Smooth muscle cell (in vitro differentiated cells): ENCODE measurements around the gene PLD5. TPM values are rescaled to one million over a fixed set of nuclear protein-coding genes. Genes with fewer than 3 reads are reported as not detected.

Source experiments
- DNase-seq: peaks from one replicate; lab custom pipeline; 2025; ENCODE audit not compliant: unreplicated experiment; lab: John Stamatoyannopoulos, UW
- H2AFZ ChIP-seq: fragments of 200-600 bp; sonication (generic); 2 replicates; pipeline ENCODE4 v1.6.0; 2016; ENCODE audit warnings: antibody characterized with exemption, low read depth, mild to moderate bottlenecking
- H3F3A ChIP-seq: fragments of 200-600 bp; sonication (generic); 2 replicates; pipeline ENCODE4 v1.6.0; 2017; ENCODE audit warnings: antibody characterized with exemption, low read depth
- H3K27ac ChIP-seq: fragments of 200-600 bp; sonication (generic); 2 replicates; pipeline ENCODE4 v1.5.1; 2016; ENCODE audit warnings: low read depth, mild to moderate bottlenecking
- H3K27me3 ChIP-seq: fragments of 200-600 bp; sonication (generic); 2 replicates; pipeline ENCODE4 v1.6.1; 2016; ENCODE audit warnings: low read depth, mild to moderate bottlenecking
- H3K36me3 ChIP-seq: fragments of 200-600 bp; sonication (generic); 2 replicates; pipeline ENCODE4 v1.5.1; 2016; ENCODE audit warnings: low read depth
- H3K4me1 ChIP-seq: fragments of 200-600 bp; sonication (generic); 2 replicates; pipeline ENCODE4 v1.5.1; 2016; ENCODE audit warnings: low read depth
- H3K4me2 ChIP-seq: fragments of 200-600 bp; sonication (generic); 2 replicates; pipeline ENCODE4 v1.6.0; 2016; ENCODE audit warnings: mild to moderate bottlenecking
- H3K4me3 ChIP-seq: fragments of 200-600 bp; sonication (generic); 2 replicates; pipeline ENCODE4 v1.5.1; 2016; ENCODE audit warnings: mild to moderate bottlenecking
- H3K79me2 ChIP-seq: fragments of 200-600 bp; sonication (generic); 2 replicates; pipeline ENCODE4 v1.6.0; 2016; ENCODE audit warnings: low read depth, mild to moderate bottlenecking
- H3K9ac ChIP-seq: fragments of 200-600 bp; sonication (generic); 2 replicates; pipeline ENCODE4 v1.6.0; 2016; ENCODE audit warnings: low read depth
- H3K9me3 ChIP-seq: fragments of 200-600 bp; sonication (generic); replicated peaks from 2 replicates; pipeline ENCODE4 v1.5.1; 2016; ENCODE audit warnings: low read depth
- H4K20me1 ChIP-seq: fragments of 200-600 bp; sonication (generic); 2 replicates; pipeline ENCODE4 v1.6.0; 2016; ENCODE audit warnings: low read depth
- WGBS: methylation state at CpG from one replicate; pipeline ENCODE4 v1.1.7; 2016; ENCODE audit warnings: low lambda C conversion rate; 5-methylcytosine and 5-hydroxymethylcytosine counted together
- polyA plus RNA-seq: library from polyadenylated mRNA; unstranded; fragments of >200 nt; fragmentation: Nextera tagmentation; extraction: Ambion mirVana; gene quantifications from 2 replicates; pipeline ENCODE4 v1.2.1, GENCODE V29; 2016
- total RNA-seq: library from RNA; depleted of rRNA; stranded (reverse); fragments of >200 nt; gene quantifications from 2 replicates; pipeline ENCODE4 v1.2.3, GENCODE V29; 2014
- TF ChIP-seq, protein P1 (sequence below): fragments of 200-600 bp; sonication (generic); IDR thresholded peaks from 2 replicates; pipeline ENCODE4 v1.5.1; 2017; ENCODE audit warnings: borderline replicate concordance, mild to moderate bottlenecking, antibody characterized with exemption; ENCODE audit not compliant: insufficient read depth, poor library complexity, severe bottlenecking

PLD5 gene
- total and polyA plus RNA-seq, 2 experiments from 2014 or later, result 0.25 to 0.27 TPM

DNA sequence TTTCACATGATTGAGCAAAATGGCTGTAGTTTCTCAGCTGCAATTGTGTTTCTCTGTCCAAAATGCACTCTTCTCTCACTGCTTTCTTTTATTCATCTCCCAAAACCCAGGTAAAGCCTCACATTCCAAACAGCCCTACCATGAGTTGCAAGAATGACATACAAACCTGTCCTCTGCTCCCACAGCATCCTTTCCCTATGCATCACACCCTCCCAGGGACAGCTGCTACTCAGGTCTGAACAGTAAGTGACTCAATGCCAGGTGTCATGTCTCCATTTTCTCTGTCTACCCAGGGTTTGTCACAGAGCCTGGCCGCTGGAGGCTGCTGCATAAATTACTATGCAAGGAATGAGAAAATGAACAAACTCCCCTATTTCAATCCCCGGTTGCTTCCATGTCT lies 118.5 kb downstream of the PLD5 start:
- no peaks in the 10 kb centered on the region for H3K4me1 ChIP-seq
- H3K4me3 ChIP-seq, result no peak overlapping the region
- no peak overlapping the region for H2AFZ ChIP-seq
- no peaks in the 10 kb centered on the region for H3K9me3 ChIP-seq
- H3F3A ChIP-seq, result no peaks in the 10 kb centered on the region
- no peaks in the 10 kb centered on the region for H4K20me1 ChIP-seq
- H3K4me2 ChIP-seq, result no peak overlapping the region
- no peak overlapping the region for H3K9ac ChIP-seq
- WGBS, result 73% methylated on average over 2 of the region's 2 CpGs
- no peak for DNase-seq
- H3K27me3 ChIP-seq, result no peaks in the 10 kb centered on the region
- no peaks in the 10 kb centered on the region for H3K36me3 ChIP-seq
- TF ChIP-seq, protein P1, sequence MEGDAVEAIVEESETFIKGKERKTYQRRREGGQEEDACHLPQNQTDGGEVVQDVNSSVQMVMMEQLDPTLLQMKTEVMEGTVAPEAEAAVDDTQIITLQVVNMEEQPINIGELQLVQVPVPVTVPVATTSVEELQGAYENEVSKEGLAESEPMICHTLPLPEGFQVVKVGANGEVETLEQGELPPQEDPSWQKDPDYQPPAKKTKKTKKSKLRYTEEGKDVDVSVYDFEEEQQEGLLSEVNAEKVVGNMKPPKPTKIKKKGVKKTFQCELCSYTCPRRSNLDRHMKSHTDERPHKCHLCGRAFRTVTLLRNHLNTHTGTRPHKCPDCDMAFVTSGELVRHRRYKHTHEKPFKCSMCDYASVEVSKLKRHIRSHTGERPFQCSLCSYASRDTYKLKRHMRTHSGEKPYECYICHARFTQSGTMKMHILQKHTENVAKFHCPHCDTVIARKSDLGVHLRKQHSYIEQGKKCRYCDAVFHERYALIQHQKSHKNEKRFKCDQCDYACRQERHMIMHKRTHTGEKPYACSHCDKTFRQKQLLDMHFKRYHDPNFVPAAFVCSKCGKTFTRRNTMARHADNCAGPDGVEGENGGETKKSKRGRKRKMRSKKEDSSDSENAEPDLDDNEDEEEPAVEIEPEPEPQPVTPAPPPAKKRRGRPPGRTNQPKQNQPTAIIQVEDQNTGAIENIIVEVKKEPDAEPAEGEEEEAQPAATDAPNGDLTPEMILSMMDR, result no peak
- H3K27ac ChIP-seq, result no peak overlapping the region
- no peaks in the 10 kb centered on the region for H3K79me2 ChIP-seq

DNA sequence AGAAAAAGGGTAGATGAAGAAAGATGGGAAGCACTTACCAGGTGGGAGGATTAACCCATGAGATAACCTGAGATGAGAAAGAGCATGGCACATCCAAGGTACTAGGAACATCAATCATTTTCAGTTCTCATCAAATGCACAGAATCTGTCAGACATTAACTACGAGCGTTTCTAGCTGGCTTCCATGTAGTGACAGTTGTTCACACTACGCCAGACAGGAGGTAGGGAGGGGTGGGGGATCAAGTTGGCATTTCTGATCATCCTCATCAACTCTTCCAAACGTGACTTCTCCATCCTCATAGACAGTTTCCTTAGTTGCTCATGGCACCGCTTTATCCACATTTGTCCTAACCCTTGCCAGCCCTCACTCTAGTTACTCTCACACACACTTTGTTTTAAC lies 120.2 kb downstream of the PLD5 start:
- Histone ChIP-seq H3K4me2 (no peak overlapping the region), H3K27me3 (no peaks in the 10 kb centered on the region), H4K20me1 (no peaks in the 10 kb centered on the region), H3K9me3 (no peaks in the 10 kb centered on the region), H3K4me1 (no peaks in the 10 kb centered on the region), H2AFZ (no peak overlapping the region), H3F3A (no peaks in the 10 kb centered on the region), H3K27ac (no peak overlapping the region), H3K4me3 (no peak overlapping the region), H3K36me3 (no peaks in the 10 kb centered on the region), H3K9ac (no peak overlapping the region), H3K79me2 (no peaks in the 10 kb centered on the region)
- TF ChIP-seq, protein P1, result no peak
- no peak for DNase-seq
- 88% methylated on average over 5 of the region's 5 CpGs for WGBS

DNA sequence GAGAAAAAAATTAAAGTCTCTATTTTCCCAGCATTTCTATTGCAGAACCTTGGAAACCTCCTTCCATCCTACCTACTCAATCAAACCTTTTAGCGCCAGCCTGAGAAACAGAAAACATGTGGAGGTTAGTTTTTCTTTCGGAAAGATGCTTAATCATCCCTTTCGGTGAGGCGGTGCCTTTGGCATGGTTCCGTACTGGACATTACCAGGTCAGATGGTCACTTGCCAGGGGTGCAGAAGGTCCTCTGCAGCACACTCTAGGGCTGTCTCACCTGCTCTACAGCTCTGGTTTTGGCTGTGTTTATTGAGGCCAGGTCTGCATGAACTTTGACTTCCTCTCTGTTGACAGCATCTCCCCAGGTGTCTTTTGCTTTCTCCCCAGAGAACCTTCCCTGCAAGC lies 121.5 kb downstream of the PLD5 start:
- Histone ChIP-seq H3K4me2 (no peak overlapping the region), H3F3A (no peaks in the 10 kb centered on the region), H3K27me3 (no peaks in the 10 kb centered on the region), H3K9me3 (no peaks in the 10 kb centered on the region), H3K79me2 (no peaks in the 10 kb centered on the region), H3K4me1 (no peaks in the 10 kb centered on the region), H3K36me3 (no peaks in the 10 kb centered on the region), H2AFZ (no peak overlapping the region), H3K4me3 (no peak overlapping the region), H3K27ac (no peak overlapping the region), H3K9ac (no peak overlapping the region), H4K20me1 (no peaks in the 10 kb centered on the region)
- WGBS, result 95% methylated on average over 5 of the region's 5 CpGs
- TF ChIP-seq, protein P1, result no peak
- no peak for DNase-seq

DNA sequence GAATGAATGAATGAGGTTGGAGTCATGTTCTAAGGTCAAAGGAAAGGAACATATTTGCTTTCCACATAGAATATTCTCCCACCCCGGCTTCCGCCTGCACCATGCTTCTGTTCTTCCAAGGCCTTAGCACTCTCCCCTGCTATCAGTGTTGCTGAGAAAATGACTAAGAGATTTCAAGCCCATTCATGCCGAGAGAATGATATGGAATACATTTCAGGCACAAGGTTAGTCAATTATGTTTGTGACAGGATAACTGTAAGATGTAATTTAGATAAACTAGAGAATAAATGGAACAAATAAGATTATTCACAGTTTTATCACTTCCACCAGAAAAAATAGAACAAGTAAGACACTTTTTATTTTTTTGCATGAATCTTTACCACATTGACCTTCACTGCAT lies 122.6 kb downstream of the PLD5 start:
- no peak overlapping the region for H3K4me3 ChIP-seq
- H3K79me2 ChIP-seq, result no peaks in the 10 kb centered on the region
- H2AFZ ChIP-seq, result no peak overlapping the region
- no peaks in the 10 kb centered on the region for H4K20me1 ChIP-seq
- WGBS, result 82% methylated on average over 3 of the region's 3 CpGs
- H3K4me1 ChIP-seq, result no peaks in the 10 kb centered on the region
- no peak overlapping the region for H3K4me2 ChIP-seq
- no peaks in the 10 kb centered on the region for H3K27me3 ChIP-seq
- no peak for DNase-seq
- H3K36me3 ChIP-seq, result no peaks in the 10 kb centered on the region
- H3F3A ChIP-seq, result no peaks in the 10 kb centered on the region
- no peak overlapping the region for H3K9ac ChIP-seq
- no peak overlapping the region for H3K27ac ChIP-seq
- H3K9me3 ChIP-seq, result no peaks in the 10 kb centered on the region
- TF ChIP-seq, protein P1, result no peak
